KMS-11 (cell line): Measurements from ENCODE around the gene MCM8.

Experiments
- H2AFZ ChIP-seq: fragments of 200-600 bp; sonication (generic); 2 replicates; pipeline ENCODE4 v1.6.1; 2016; ENCODE audit warnings: antibody characterized with exemption, mixed run types, low read depth
- H3K27ac ChIP-seq: fragments of 200-600 bp; sonication (generic); 2 replicates; pipeline ENCODE4 v1.6.1; 2016; ENCODE audit warnings: mild to moderate bottlenecking, mixed run types
- H3K27me3 ChIP-seq: fragments of 200-600 bp; sonication (generic); 2 replicates; pipeline ENCODE4 v1.6.1; 2017; ENCODE audit warnings: mild to moderate bottlenecking, low read depth, mixed run types, moderate library complexity; ENCODE audit not compliant: insufficient read depth
- H3K36me3 ChIP-seq: fragments of 200-600 bp; sonication (generic); 2 replicates; pipeline ENCODE4 v1.6.1; 2017; ENCODE audit warnings: mild to moderate bottlenecking, mixed run types; ENCODE audit not compliant: insufficient read depth
- H3K4me1 ChIP-seq: fragments of 200-600 bp; sonication (generic); 2 replicates; pipeline ENCODE4 v1.6.1; 2016; ENCODE audit warnings: mild to moderate bottlenecking, low read depth, mixed run types; ENCODE audit not compliant: poor library complexity, severe bottlenecking
- H3K4me2 ChIP-seq: fragments of 200-600 bp; sonication (generic); 2 replicates; pipeline ENCODE4 v1.7.0; 2016; ENCODE audit warnings: mild to moderate bottlenecking, mixed run types
- H3K4me3 ChIP-seq: fragments of 200-600 bp; sonication (generic); IDR thresholded peaks from 2 replicates; pipeline ENCODE4 v1.6.1; 2017; ENCODE audit warnings: low read depth, low read length, mixed read lengths; ENCODE audit not compliant: insufficient read depth
- H3K79me2 ChIP-seq: fragments of 200-600 bp; sonication (generic); 2 replicates; pipeline ENCODE4 v1.6.1; 2016; ENCODE audit warnings: low read depth, mixed run types; ENCODE audit not compliant: insufficient read depth
- H3K9ac ChIP-seq: fragments of 200-600 bp; sonication (generic); 2 replicates; pipeline ENCODE4 v1.6.1; 2016; ENCODE audit warnings: mild to moderate bottlenecking, mixed run types
- H4K20me1 ChIP-seq: fragments of 200-600 bp; sonication (generic); 2 replicates; pipeline ENCODE4 v1.6.1; 2016; ENCODE audit warnings: mild to moderate bottlenecking, mixed run types; ENCODE audit not compliant: insufficient read depth
- TF ChIP-seq, protein P1 (sequence below): fragments of 200-600 bp; sonication (generic); conservative IDR thresholded peaks from 2 replicates; pipeline ENCODE4 v1.6.1; 2017; ENCODE audit warnings: low read depth, mild to moderate bottlenecking, antibody characterized with exemption, low read length, moderate library complexity, mixed read lengths

The MCM8 gene

DNA sequence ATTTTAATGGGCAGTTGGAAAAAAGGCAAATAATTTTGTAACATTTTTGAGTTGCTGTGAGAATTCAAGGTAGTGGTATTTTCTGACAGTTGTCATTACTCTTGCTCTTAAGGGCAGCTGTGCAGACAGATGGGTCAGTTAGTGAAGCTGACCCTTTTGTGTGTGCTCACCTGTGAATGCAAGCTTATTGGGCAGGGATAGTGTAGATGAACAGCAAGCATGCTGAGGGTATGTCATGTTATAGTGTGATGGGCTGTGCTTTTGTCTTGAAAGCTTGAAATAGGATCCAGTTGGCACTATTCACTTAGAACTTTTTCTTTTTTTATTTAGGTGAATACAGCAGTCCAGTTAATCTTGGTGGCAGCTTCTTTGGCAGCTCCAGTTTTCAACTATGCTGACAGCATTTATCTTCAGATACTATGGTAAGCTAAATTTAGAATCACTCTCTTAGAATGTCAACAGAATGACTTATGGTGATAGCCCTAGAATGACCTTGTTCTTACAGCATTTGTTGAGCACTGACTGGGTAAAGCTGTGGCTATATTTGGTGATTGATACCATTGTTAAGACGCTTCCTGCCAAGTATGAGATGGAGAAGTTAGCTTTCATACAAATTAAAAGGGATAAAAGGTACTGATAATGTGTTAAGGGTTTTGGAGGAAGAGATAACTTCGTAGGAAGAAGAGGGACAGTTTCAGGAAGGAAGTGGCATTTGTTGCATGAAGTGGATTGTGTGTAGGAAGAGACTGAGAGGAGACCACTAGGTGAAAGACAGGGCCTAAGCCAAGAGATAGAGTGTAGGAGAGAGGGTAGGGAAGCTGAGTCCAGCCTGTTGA is 83.9 kb downstream of the MCM8 start:
- H3K9ac ChIP-seq, result no peak overlapping the region
- TF ChIP-seq, protein P1, sequence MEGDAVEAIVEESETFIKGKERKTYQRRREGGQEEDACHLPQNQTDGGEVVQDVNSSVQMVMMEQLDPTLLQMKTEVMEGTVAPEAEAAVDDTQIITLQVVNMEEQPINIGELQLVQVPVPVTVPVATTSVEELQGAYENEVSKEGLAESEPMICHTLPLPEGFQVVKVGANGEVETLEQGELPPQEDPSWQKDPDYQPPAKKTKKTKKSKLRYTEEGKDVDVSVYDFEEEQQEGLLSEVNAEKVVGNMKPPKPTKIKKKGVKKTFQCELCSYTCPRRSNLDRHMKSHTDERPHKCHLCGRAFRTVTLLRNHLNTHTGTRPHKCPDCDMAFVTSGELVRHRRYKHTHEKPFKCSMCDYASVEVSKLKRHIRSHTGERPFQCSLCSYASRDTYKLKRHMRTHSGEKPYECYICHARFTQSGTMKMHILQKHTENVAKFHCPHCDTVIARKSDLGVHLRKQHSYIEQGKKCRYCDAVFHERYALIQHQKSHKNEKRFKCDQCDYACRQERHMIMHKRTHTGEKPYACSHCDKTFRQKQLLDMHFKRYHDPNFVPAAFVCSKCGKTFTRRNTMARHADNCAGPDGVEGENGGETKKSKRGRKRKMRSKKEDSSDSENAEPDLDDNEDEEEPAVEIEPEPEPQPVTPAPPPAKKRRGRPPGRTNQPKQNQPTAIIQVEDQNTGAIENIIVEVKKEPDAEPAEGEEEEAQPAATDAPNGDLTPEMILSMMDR, result no peak
- H3K79me2 ChIP-seq, result no peaks in the 10 kb centered on the region
- no peaks in the 10 kb centered on the region for H3K27me3 ChIP-seq
- H3K4me1 ChIP-seq, result peaks cover 25% of the 10 kb centered on the region
- H3K36me3 ChIP-seq, result peaks cover 3% of the 10 kb centered on the region; the same call in 1 of the 2 replicates
- no peak overlapping the region; the same call in 1 of the 2 replicates for H3K4me2 ChIP-seq
- H3K27ac ChIP-seq, result no peak overlapping the region; the same call in 1 of the 2 replicates
- no peak overlapping the region for H2AFZ ChIP-seq
- H4K20me1 ChIP-seq, result no peaks in the 10 kb centered on the region
- no peak overlapping the region for H3K4me3 ChIP-seq

DNA sequence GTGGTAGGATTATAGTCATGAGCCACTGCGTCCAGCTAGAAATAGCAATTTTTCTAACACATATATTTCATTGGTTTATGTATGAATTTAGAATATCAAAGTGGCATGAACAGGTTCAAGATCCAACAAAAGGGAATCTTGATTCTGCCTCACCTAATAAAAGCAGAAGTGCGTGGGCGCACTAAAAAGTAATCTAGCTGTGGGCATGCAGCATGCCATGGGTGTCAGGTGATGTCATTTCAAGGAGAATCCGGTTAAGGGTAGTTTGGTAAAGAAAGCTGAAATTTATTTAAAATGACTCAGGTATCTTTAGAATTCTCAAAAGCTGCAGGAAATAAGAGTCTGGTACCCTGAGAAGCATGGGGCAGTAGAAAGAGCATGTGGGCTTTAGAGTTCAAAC is 85.8 kb downstream of the MCM8 start:
- no peaks in the 10 kb centered on the region for H4K20me1 ChIP-seq
- no peak overlapping the region for H3K27ac ChIP-seq
- peaks cover 3% of the 10 kb centered on the region; the same call in 1 of the 2 replicates for H3K36me3 ChIP-seq
- H3K4me1 ChIP-seq, result peaks cover 25% of the 10 kb centered on the region
- no peak overlapping the region for H3K4me3 ChIP-seq
- H3K9ac ChIP-seq, result no peak overlapping the region
- H3K79me2 ChIP-seq, result no peaks in the 10 kb centered on the region
- no peak overlapping the region for H3K4me2 ChIP-seq
- H2AFZ ChIP-seq, result no peak overlapping the region
- H3K27me3 ChIP-seq, result no peaks in the 10 kb centered on the region
- TF ChIP-seq, protein P1, result no peak

DNA sequence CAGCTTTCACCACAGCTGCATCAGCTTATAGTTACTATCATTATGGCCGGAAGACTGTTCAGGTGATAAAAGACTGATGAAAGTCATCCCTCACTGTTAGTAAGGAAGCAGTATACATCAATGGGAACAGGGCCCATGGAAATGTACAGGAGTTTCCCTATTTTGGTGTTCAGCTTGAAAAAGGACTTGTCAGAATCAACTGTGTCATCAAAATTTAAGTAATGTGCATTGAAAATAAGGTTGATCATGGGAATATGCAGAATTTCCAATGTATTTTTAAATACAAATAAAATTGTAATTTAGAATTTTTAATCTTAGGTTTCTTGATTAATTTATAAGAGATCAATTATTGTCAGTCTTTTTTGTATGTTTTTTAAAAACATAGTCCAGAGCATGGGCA is 86.6 kb downstream of the MCM8 start:
- no peaks in the 10 kb centered on the region for H4K20me1 ChIP-seq
- no peak overlapping the region for H3K27ac ChIP-seq
- H3K27me3 ChIP-seq, result no peaks in the 10 kb centered on the region
- peaks cover 24% of the 10 kb centered on the region for H3K4me1 ChIP-seq
- no peak overlapping the region for H3K9ac ChIP-seq
- no peak overlapping the region for H3K4me2 ChIP-seq
- H3K36me3 ChIP-seq, result peaks cover 3% of the 10 kb centered on the region; the same call in 1 of the 2 replicates
- H2AFZ ChIP-seq, result no peak overlapping the region
- TF ChIP-seq, protein P1, result no peak
- no peaks in the 10 kb centered on the region for H3K79me2 ChIP-seq
- no peak overlapping the region for H3K4me3 ChIP-seq

DNA sequence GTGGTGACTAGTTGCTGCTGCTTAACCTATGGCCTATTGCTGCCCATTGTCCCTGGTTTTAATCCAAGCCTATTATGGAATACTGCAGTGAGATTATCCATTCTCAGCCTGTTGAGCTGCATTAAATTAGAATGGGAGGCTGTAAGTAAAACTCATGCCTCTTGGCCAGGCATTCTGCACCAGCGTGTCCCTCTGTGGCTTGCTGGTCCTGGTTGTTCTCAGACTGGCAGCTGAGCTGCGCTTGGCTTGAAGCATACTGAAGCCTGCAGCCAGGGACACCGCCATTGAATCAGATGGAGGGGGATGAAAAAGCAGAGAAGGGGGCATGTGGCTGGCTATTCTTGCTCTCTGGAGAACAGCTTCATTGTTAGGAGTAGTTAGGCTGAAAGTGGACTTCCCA is 87.8 kb downstream of the MCM8 start:
- H3K27ac ChIP-seq, result no peak overlapping the region
- TF ChIP-seq, protein P1, result no peak
- no peaks in the 10 kb centered on the region for H3K27me3 ChIP-seq
- no peak overlapping the region for H2AFZ ChIP-seq
- H3K36me3 ChIP-seq, result peaks cover 3% of the 10 kb centered on the region; the same call in 1 of the 2 replicates
- H3K4me1 ChIP-seq, result peaks cover 15% of the 10 kb centered on the region
- H3K4me2 ChIP-seq, result no peak overlapping the region
- no peak overlapping the region for H3K9ac ChIP-seq
- H4K20me1 ChIP-seq, result no peaks in the 10 kb centered on the region
- H3K79me2 ChIP-seq, result no peaks in the 10 kb centered on the region
- no peak overlapping the region for H3K4me3 ChIP-seq
